A549 (cell line): Measurements from ENCODE around the gene MBOAT2. TPM values are rescaled to one million over a fixed set of nuclear protein-coding genes. Genes with fewer than 3 reads are reported as not detected.
A peak's percentile ranks its signal among the peaks of the same experiment; 100 is the strongest.

Experiments
- ATAC-seq, 2 experiments: fragments of 200-7000 bp in 1 of 2; fragments of >200 bp in 1 of 2; cut with Nextera tagmentation in 1 of 2; cut with Tn5 transposase in 1 of 2; 3 replicates each; pipeline versions ENCODE4 v1.8.0 to v1.9.1; 2018 to 2020; ENCODE audit warnings: mild to moderate bottlenecking in 1 of 2, moderate library complexity in 1 of 2
- CTCF ChIA-PET: fragments of 300-600 bp; sonication (Branson Sonifier 250); formaldehyde crosslinking; extraction: SDS; loops from one replicate; lab custom pipeline; 2021; ENCODE audit warnings: antibody characterized with exemption, inconsistent platforms; lab: Yijun Ruan, JAX
- POLR2A ChIA-PET: fragments of 350-600 bp; formaldehyde crosslinking; extraction: SDS; loops from one replicate; lab custom pipeline; 2021; ENCODE audit warnings: antibody characterized with exemption, inconsistent platforms; lab: Yijun Ruan, JAX
- DNase-seq, 2 experiments: peaks; one replicate each; pipeline versions ENCODE4 v3.0.0 to v3.0.0-alpha.2; 2011 to 2016; ENCODE audit warnings: low read depth in 1 of 2, low spot score in 1 of 2
- FAIRE-seq: peaks from 2 replicates; lab custom pipeline; 2011; peaks lifted over from hg19 to GRCh38; lab: Jason Lieb, UNC
- H3K27ac ChIP-seq, 2 experiments: fragments of >200 bp; sonication (Bioruptor Twin); formaldehyde crosslinking; 3 replicates each; pipeline ENCODE4 v1.5.1; 2016 to 2017
- H3K4me1 ChIP-seq: fragments of >200 bp; sonication (Bioruptor Twin); formaldehyde crosslinking; 3 replicates; pipeline ENCODE4 v1.6.1; 2016
- H3K4me2 ChIP-seq: fragments of >200 bp; sonication (Bioruptor Twin); formaldehyde crosslinking; 3 replicates; pipeline ENCODE4 v1.6.1; 2016
- H3K4me3 ChIP-seq: fragments of >200 bp; sonication (Bioruptor Twin); formaldehyde crosslinking; 3 replicates; pipeline ENCODE4 v1.5.1; 2016
- H3K9me3 ChIP-seq: fragments of >200 bp; sonication (Bioruptor Twin); formaldehyde crosslinking; 3 replicates; pipeline ENCODE4 v1.6.1; 2016
- ATOH8 ChIP-seq: fragments of 250-450 bp; sonication (Bioruptor Pico); IDR thresholded peaks from 2 replicates; pipeline ENCODE4 v1.5.0; 2020; ENCODE audit warnings: low read depth, mild to moderate bottlenecking, moderate library complexity
- BCL3 ChIP-seq: fragments of >200 bp; sonication (Bioruptor Twin); formaldehyde crosslinking; IDR thresholded peaks from 3 replicates; pipeline ENCODE4 v1.6.1; 2016
- CEBPB ChIP-seq, 2 experiments: fragments of >200 bp in 1 of 2; sonication (Bioruptor Twin) in 1 of 2; formaldehyde crosslinking in 1 of 2; IDR thresholded peaks; 2 replicates each; pipeline ENCODE4 v1.6.1; 2012 to 2016
- ELK1 ChIP-seq: fragments of 150-350 bp; IDR thresholded peaks from 2 replicates; pipeline ENCODE4 v1.6.1; 2014; ENCODE audit warnings: low read depth, mild to moderate bottlenecking, low read length
- FOSL2 ChIP-seq, 2 experiments: fragments of 450-650 bp in 1 of 2; fragments of >200 bp in 1 of 2; sonication (Bioruptor Twin) in 1 of 2; formaldehyde crosslinking; IDR thresholded peaks; 2 replicates each; pipeline versions ENCODE4 v1.5.0 to v1.6.1; 2016 to 2020; ENCODE audit warnings: mild to moderate bottlenecking in 1 of 2, moderate library complexity in 1 of 2
- HEYL ChIP-seq: fragments of 250-450 bp; sonication (Bioruptor Pico); IDR thresholded peaks from 2 replicates; pipeline ENCODE4 v1.8.0; 2021; ENCODE audit warnings: mild to moderate bottlenecking, moderate library complexity
- HOXB13 ChIP-seq: fragments of 250-450 bp; sonication (Bioruptor Pico); IDR thresholded peaks from 2 replicates; pipeline ENCODE4 v1.5.0; 2020; ENCODE audit warnings: low read depth, mild to moderate bottlenecking, moderate library complexity
- HOXB5 ChIP-seq: fragments of 250-450 bp; sonication (Bioruptor Pico); IDR thresholded peaks from 2 replicates; pipeline ENCODE4 v1.5.0; 2020; ENCODE audit warnings: mild to moderate bottlenecking, moderate library complexity
- KDM5A ChIP-seq: fragments of 200-600 bp; sonication (generic); IDR thresholded peaks from 2 replicates; pipeline ENCODE4 v1.6.1; 2016; ENCODE audit warnings: antibody characterized with exemption, mild to moderate bottlenecking
- MAFK ChIP-seq: fragments of 450-650 bp; IDR thresholded peaks from 2 replicates; pipeline ENCODE4 v1.6.1; 2014; ENCODE audit not compliant: partially characterized antibody
- NFE2L2 ChIP-seq: fragments of 150-350 bp; conservative IDR thresholded peaks from 2 replicates; pipeline ENCODE4 v1.6.1; 2014; ENCODE audit warnings: low read length
- PBX3 ChIP-seq: IDR thresholded peaks from 2 replicates; pipeline ENCODE4 v1.6.1; 2012
- PHF8 ChIP-seq: fragments of 200-600 bp; sonication (generic); IDR thresholded peaks from 2 replicates; pipeline ENCODE4 v1.6.1; 2016; ENCODE audit warnings: low read depth, mild to moderate bottlenecking, antibody characterized with exemption, moderate library complexity, borderline replicate concordance
- RAD21 ChIP-seq, 2 experiments: fragments of >200 bp in 1 of 2; sonication (Bioruptor Twin) in 1 of 2; formaldehyde crosslinking in 1 of 2; IDR thresholded peaks in 1 of 2; conservative IDR thresholded peaks in 1 of 2; 2 replicates in 1 of 2; 3 replicates in 1 of 2; pipeline ENCODE4 v1.6.1; 2012 to 2018; ENCODE audit warnings: inconsistent platforms in 1 of 2
- RCOR1 ChIP-seq: fragments of 150-350 bp; IDR thresholded peaks from 2 replicates; pipeline ENCODE4 v1.6.1; 2014; ENCODE audit warnings: antibody characterized with exemption, low read length, low read depth
- REST ChIP-seq: fragments of 200-600 bp; sonication (generic); IDR thresholded peaks from 2 replicates; pipeline ENCODE4 v1.6.1; 2016; ENCODE audit warnings: antibody characterized with exemption, mild to moderate bottlenecking, moderate library complexity
- RFX5 ChIP-seq: fragments of 450-650 bp; IDR thresholded peaks from 2 replicates; pipeline ENCODE4 v1.7.1; 2014; ENCODE audit warnings: antibody characterized with exemption, mild to moderate bottlenecking, moderate library complexity
- SMC3 ChIP-seq: fragments of >200 bp; sonication (Bioruptor Twin); formaldehyde crosslinking; IDR thresholded peaks from 3 replicates; pipeline ENCODE4 v1.6.1; 2018; ENCODE audit warnings: inconsistent platforms
- WGBS: methylation state at CpG from one replicate; pipeline ENCODE4 v1.1.6; 2017; ENCODE audit errors: missing lambda C conversion rate; 5-methylcytosine and 5-hydroxymethylcytosine counted together
- polyA plus RNA-seq, 4 experiments: library from polyadenylated mRNA; depleted of rRNA in 3 of 4; stranded (reverse); fragments of >200 nt; fragmentation: RNase III in 1 of 4; extraction: RNeasy Plus Mini Kit Qiagen cat#74134 plus additional on column Dnase treatment in 1 of 4; gene quantifications; 2 replicates in 3 of 4; 3 replicates in 1 of 4; pipeline ENCODE4 v1.2.3, GENCODE V29; 2011 to 2017

The MBOAT2 gene
- polyA plus RNA-seq, 2 of the 4 experiments (the other 2 are of a cell fraction): 33.1 to 33.3 TPM

GRCh38 chr2:8805278-8806210 lies 197.9 kb downstream of the MBOAT2 start:
- ATAC-seq (no peak), DNase-seq (no peak), FAIRE-seq (no peak)
- Histone ChIP-seq H3K4me2 (no peak overlapping the region), H3K9me3 (no peaks in the 10 kb centered on the region), H3K27ac (peak overlapping the region in 1 of 2 experiments; percentile 36; a peak in 2 of 6 replicates), H3K4me3 (no peak overlapping the region), H3K4me1 (peaks cover 20% of the 10 kb centered on the region)
- ChIA-PET CTCF (interaction anchor here (1.3 kb wide), 1 partner anchor 1708 kb away, joined by 5 read pairs; no protein-coding TSS in a partner anchor), POLR2A (interaction anchor here (1.6 kb wide), 1 partner anchor 124 kb away, joined by 4 read pairs; the partner anchor contains the start of gene ID2)
- TF ChIP-seq HEYL (CRISPR knock-in tag): no peak
- TF ChIP-seq NFE2L2: no peak
- TF ChIP-seq KDM5A: no peak
- TF ChIP-seq RCOR1: no peak
- no peak for TF ChIP-seq RAD21 (conservative IDR thresholded peaks at IDR 0.05 in 1 of 2, IDR thresholded peaks at IDR 0.05 in 1 of 2)
- no peak for TF ChIP-seq PBX3
- no peak for TF ChIP-seq CEBPB (IDR thresholded peaks at IDR 0.05)
- TF ChIP-seq RFX5: no peak
- TF ChIP-seq FOSL2 (IDR thresholded peaks at IDR 0.05): no peak
- no peak for TF ChIP-seq FOSL2 (CRISPR knock-in tag; IDR thresholded peaks at IDR 0.05)
- TF ChIP-seq BCL3: no peak
- TF ChIP-seq HOXB13 (CRISPR knock-in tag): no peak
- no peak for TF ChIP-seq ATOH8
- no peak for TF ChIP-seq PHF8
- no peak for TF ChIP-seq REST
- no peak for TF ChIP-seq ELK1
- TF ChIP-seq HOXB5: no peak
- TF ChIP-seq MAFK: no peak
- TF ChIP-seq SMC3: no peak
- WGBS: 92% methylated on average over 6 of the region's 6 CpGs
